BJ (cell line): ENCODE results near the gene SEPTIN14. TPM values are rescaled to one million over a fixed set of nuclear protein-coding genes. Genes with fewer than 3 reads are reported as not detected.
"Not testable (repeated sequence)": the region's sequence is repeated elsewhere in the genome, so short reads cannot be mapped to it uniquely, and the experiment has no call there.

Experiments used
- CTCF ChIA-PET: fragments of 350-600 bp; formaldehyde crosslinking; extraction: SDS; loops from one replicate; lab custom pipeline; 2021; ENCODE audit warnings: antibody characterized with exemption, inconsistent platforms; lab: Yijun Ruan, JAX
- POLR2A ChIA-PET: fragments of 300-600 bp; sonication (Branson Sonifier 250); formaldehyde crosslinking; extraction: SDS; loops from one replicate; lab custom pipeline; 2021; ENCODE audit warnings: antibody characterized with exemption; lab: Charles Lee
- DNase-seq: peaks from one replicate; pipeline ENCODE4 v3.0.0-alpha.2; 2011; ENCODE audit warnings: low read depth
- H3K27me3 ChIP-seq: 2 replicates; pipeline ENCODE4 v1.6.0; 2011; ENCODE audit warnings: low read length; ENCODE audit not compliant: control insufficient read depth, insufficient read depth
- H3K36me3 ChIP-seq: 2 replicates; pipeline ENCODE4 v1.5.1; 2011; ENCODE audit warnings: low read length; ENCODE audit not compliant: control insufficient read depth, insufficient read depth
- H3K4me3 ChIP-seq: 2 replicates; pipeline ENCODE4 v1.5.1; 2011; ENCODE audit warnings: low read depth, mild to moderate bottlenecking, control low read depth, low read length
- CTCF ChIP-seq: IDR thresholded peaks from 2 replicates; pipeline ENCODE4 v1.5.1; 2011; ENCODE audit warnings: low read depth, mild to moderate bottlenecking, control low read depth, inconsistent platforms, low read length, moderate library complexity; ENCODE audit not compliant: insufficient read depth
- polyA plus RNA-seq: library from polyadenylated mRNA; depleted of rRNA; stranded (reverse); fragments of >200 nt; gene quantifications from 2 replicates; pipeline ENCODE4 v1.2.3, GENCODE V29; 2011

SEPTIN14 gene
- polyA plus RNA-seq, 1 experiment: not detected

GRCh38 chr7:55871932-55872485 lies 9.5 kb upstream of the SEPTIN14 start:
- Histone ChIP-seq H3K36me3 (no peaks in the 10 kb centered on the region), H3K4me3 (no peak overlapping the region), H3K27me3 (no peaks in the 10 kb centered on the region)
- no peak for TF ChIP-seq CTCF
- POLR2A ChIA-PET: no interaction called here
- no peak for DNase-seq
- CTCF ChIA-PET: no interaction called here

GRCh38 chr7:55868989-55869388 lies 6.4 kb upstream of the SEPTIN14 start:
- POLR2A ChIA-PET, DNase-seq, CTCF ChIA-PET, H3K27me3 ChIP-seq, H3K36me3 ChIP-seq, H3K4me3 ChIP-seq: not testable (repeated sequence)

- POLR2A ChIA-PET, CTCF ChIA-PET, DNase-seq: not testable (repeated sequence)
These were observed 17.4 kb downstream of the SEPTIN14 start for GRCh38 chr7:55845164-55845563.

GRCh38 chr7:55838595-55838994 lies 24.0 kb downstream of the SEPTIN14 start:
- H3K27me3 ChIP-seq: no peaks in the 10 kb centered on the region
- no peak for TF ChIP-seq CTCF
- no peak overlapping the region for H3K4me3 ChIP-seq
- CTCF ChIA-PET: no interaction called here
- H3K36me3 ChIP-seq: no peaks in the 10 kb centered on the region
- DNase-seq: no peak
- POLR2A ChIA-PET: no interaction called here

More at GRCh38 chr7:55845164-55845563, 17.4 kb downstream of the SEPTIN14 start:
- H3K4me3 ChIP-seq, H3K36me3 ChIP-seq, H3K27me3 ChIP-seq: not testable (repeated sequence)

- Histone ChIP-seq H3K4me3 (no peak overlapping the region), H3K27me3 (no peaks in the 10 kb centered on the region), H3K36me3 (no peaks in the 10 kb centered on the region)
- DNase-seq: no peak
- no peak for TF ChIP-seq CTCF
- ChIA-PET CTCF (no interaction called here), POLR2A (no interaction called here)
These were observed 35.0 kb downstream of the SEPTIN14 start for GRCh38 chr7:55827577-55827976.

- POLR2A ChIA-PET: no interaction called here
- Histone ChIP-seq H3K36me3 (no peaks in the 10 kb centered on the region), H3K27me3 (no peaks in the 10 kb centered on the region), H3K4me3 (no peak overlapping the region)
- CTCF ChIA-PET: no interaction called here
- DNase-seq: no peak
- no peak for TF ChIP-seq CTCF
These were observed 43.9 kb downstream of the SEPTIN14 start for GRCh38 chr7:55818686-55819085.

GRCh38 chr7:55797260-55797659 lies 65.3 kb downstream of the SEPTIN14 start:
- CTCF ChIA-PET: interaction anchor here (0.6 to 0.7 kb wide), 2 partner anchors 9 to 110 kb away, joined by 3 to 4 read pairs; no protein-coding TSS in a partner anchor
- DNase-seq, POLR2A ChIA-PET, H3K36me3 ChIP-seq, H3K4me3 ChIP-seq, H3K27me3 ChIP-seq: not testable (repeated sequence)
